GM18498 (cell line): Measurements from ENCODE around the gene TLR5.

Experiments
- ATAC-seq: cut with Tn5 transposase; IDR thresholded peaks from one replicate; pipeline ENCODE4 v1.9.1; 2021; ENCODE audit warnings: mild to moderate bottlenecking, moderate library complexity; ENCODE audit not compliant: unreplicated experiment

TLR5 gene

DNA sequence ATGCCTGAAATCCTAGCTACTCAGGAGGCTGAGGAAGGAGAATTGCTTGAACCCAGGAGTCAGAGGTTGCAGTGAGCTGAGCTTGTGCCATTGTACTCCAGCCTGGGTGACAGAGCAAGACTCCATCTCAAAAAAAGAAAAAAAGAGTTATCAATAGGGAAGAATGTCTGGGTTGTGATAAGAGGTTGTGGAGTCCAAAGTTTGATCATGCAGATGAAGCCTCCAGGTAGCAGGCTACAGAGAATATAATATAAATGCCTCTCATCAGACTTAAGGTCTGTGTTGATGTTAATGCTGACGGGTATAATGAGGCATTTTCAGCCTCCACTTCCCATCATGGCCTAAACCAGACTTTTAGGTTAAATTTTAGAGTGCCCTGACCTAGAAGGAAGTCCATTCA lies 24.6 kb downstream of the TLR5 start:
- no peak for ATAC-seq

DNA sequence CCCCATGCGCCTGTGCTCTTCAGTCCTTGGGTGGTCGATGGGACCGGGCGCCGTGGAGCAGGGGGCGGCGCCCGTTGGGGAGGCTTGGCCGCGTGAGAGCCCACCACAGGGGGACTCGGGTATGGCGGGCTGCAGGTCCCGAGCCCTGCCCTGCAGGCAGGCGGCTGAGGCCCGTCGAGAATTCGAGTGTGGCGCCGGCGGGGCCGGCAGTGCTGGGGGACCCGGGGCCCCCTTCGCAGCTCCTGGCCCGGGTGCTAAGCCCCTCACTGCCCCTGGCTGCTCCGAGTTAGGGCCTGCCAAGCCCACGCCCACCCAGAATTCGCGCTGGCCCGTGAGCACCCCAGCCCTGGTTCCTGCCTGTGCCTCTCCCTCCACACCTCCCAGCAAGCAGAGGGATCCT lies 26.1 kb downstream of the TLR5 start:
- ATAC-seq, result no peak

DNA sequence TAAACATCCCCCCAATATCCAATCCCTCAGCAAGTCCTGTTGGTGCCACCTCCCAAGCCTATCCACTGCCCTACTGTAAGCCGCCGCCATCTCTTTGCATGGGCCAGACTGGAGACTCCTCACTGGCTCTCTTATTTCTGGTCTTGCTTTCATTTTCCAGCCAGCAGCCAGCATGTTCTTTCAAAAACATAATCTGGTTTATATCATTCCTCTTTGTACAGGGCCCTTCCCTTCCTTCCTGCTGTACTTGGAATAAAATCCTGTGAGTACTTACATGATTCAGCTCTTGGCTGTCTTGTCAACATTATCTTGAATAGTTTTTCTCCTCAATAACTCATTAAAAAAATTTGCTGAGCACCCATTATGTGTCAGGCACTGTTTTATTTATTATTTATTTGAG lies 28.2 kb downstream of the TLR5 start:
- ATAC-seq, result no peak

DNA sequence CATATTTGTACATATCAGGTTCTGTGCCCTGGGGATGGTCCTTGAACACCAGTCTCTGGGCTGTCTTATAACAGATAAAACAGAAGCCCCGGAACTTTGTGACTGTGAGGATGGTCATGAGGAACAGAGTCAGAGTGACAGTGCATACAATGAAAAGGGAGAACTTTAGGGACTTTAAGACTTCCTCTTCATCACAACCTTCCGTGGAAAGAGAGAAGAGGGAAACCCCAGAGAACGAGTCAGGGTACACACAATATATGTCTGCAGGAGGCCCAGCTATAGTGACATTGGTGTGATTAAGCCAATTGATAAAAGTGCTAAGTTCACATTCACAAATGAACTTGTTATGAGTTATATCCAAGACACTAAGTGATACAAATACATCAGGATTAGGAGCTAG lies 32.1 kb downstream of the TLR5 start:
- ATAC-seq, result no peak

DNA sequence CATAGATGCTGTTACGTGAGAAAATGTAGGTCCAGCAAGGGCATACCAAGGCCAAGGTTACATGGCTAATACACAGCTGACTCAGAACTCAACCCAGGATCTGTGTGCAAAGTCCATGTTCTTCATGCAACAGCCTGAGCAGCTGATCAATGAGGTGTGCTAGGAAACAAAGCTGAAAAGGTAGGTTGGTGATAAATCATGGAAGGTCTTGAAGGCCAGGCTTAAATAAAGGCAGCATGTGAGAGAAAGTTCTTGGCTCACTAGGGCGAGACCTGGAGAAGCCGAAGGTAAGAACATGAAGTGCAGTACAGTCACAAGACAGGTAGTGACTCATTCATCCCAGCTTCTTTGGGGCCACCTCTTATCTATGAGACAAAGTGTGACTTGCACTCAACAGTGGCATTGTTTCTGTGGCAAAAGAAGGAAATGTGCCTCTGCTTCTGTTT lies 33.4 kb downstream of the TLR5 start:
- ATAC-seq, result no peak

DNA sequence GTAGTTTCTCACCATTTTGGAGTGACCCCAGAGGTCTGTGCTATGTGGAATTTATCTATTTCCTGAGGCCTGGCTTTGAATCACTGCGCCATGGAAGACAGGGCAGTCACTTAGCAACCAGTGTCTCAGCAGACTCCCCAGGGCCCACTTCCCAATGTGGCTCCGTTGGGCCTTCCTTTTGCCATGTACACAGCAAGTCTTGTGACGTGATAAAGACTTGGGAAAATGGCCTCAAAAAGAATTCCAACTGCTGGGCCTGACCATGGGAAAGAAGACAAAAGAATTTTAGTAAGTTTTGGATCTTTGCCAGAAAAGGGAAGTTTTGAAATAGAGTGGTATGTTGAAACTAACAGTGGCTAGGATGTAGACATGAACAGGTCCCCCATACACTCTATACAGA lies 36.2 kb downstream of the TLR5 start:
- no peak for ATAC-seq

DNA sequence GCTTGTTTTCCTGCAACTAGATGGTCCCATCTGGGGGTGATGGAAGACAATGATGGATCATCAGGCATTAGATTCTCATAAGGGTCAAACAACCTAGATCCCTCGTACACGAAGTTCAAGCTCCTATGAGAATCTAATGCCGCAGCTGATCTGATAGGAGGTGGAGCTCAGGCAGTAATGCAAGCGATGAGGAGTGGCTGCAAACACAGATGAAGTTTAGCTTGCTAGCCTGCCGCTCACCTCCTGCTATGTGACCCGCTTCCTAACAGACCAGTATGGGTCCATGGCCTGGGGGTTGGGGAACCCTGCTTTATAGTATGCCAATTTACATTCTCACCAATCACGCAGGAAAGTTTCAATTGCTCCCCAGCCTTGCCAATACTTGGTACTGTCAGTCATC lies 37.5 kb downstream of the TLR5 start:
- no peak for ATAC-seq

DNA sequence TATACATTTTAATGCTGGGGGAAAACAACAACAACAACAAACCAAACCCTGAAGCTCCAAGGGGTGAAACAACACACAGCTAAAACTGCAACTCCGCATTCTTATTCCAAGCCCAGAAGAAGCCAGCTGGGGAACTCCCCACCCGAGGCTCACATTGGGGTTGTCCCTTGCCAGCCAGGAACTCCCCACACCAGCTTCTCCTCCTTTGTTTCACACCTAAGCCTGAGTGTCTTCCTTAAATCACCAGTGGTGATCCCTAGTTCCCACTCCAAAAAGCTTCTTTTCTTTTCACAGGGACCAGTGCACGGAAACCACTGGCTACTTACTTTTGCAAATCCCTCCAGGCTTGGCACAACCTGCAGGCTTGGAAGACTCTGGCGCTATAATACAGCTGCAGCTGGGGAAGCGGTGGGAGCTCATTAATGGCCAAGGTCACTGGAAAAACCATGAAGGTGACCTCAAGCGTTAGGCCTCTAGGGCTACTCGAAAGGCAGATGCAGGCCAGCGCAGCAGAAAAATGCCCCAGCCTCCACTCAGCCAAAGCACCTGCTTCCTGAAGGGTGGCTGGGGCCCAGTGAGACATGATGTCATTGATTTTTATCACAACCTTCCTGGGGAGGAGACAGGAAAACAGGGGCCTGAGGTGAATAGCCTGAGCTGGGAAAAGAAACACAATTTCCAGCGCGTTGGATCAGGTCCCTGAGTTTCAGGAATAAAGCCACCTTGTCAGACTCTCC lies 40.1 kb downstream of the TLR5 start:
- no peak for ATAC-seq

DNA sequence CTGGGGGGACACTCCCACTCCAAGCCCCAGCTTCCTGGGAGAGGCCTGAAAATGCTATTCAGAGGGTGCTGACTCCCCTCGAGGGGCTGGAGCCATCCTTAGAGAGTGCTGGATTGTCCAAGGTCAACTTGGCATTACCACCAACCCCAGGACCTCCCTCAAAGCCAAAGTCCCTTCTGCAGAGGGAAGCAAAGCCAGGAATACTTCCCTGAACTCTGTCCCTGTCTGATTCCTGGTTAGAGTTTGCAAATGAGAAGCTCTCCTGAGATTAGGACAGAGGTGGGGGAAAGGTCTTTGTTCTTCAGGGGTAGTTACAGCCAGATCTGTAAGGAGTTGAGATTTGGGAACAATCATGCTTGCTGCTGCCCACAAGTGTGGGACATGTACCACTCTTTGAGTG lies 45.3 kb downstream of the TLR5 start:
- ATAC-seq, result no peak

DNA sequence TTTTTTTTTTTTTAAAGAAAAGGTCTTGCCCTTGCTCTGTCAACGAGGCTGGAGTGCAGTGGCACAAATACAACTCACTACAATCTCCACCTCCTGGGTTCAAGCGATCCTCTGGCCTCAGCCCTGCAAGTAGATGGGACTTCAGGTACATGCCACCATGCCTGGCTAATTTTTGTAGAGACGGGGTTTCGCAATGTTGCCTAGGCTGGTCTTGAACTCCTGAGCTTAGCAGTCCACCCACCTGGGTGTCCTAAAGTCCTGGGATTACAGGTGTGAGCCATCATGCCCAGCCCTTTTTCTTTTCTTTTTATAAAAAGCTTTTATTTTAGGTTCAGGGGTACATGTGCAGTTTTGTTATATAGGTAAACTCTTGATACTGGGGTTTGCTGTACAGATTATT lies 47.2 kb downstream of the TLR5 start:
- ATAC-seq, result no peak

DNA sequence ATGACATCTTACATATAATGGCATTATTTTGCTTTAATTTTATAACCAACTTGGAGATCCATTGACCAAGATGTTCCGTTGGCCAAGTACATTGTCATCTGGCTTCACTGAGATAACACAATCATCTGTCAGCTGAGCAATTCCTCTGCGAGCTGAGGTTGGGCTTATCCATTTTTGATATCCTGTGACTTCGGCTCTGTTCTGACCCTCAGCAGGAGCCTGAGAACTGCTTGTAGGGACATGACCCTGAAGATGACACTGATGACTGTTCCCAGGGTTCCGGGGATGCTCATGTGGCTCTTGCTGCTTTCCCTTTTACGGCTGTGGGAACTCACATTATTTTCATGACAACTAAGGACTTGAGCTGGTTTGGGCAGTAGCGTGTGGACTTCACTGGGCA lies 51.2 kb downstream of the TLR5 start:
- ATAC-seq, result no peak

DNA sequence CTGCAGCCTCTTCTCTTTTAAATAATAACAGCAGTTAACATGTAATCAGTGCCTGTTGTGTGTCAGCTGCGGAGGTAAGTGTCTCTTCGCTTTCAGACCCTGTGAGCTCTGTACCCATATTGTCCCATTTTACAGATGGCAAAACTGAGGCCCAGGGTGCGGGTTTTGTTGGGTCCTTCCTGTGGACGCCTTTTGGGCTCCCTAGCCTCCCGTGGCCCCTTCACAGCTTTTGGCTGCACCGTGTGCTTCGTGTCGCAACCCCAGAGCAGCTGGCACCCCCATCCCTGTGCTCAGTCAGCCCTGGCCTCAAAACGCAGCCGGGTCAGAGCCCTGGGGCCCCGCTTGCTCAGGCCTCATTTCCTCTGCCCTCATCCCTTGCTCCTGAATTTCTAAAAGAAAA lies 53.8 kb downstream of the TLR5 start:
- no peak for ATAC-seq

DNA sequence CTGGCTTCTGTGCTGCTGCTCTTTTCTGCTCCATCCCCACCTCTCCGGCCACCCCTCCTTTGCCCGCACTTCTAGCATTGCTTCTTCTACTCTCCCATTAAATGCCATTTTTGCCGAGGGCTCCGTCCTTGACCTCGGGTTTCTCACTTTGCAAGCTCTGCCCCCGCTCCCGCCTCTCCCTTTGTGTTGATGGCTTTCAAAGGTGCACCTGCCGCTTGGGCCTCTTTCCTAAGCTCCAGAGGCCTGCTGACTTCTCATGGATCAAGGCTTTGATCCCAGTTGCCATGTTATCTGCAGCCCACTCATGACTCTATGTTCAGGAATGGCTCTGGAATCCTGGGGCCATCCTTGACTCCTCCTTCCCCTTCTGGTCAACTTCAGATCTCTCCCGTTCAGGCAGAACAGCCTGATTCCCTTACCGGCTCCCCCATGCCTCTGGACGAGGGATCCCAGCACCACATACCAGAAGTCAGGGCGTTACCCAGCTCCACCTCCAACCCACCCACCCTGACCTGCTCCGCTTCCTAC lies 54.3 kb downstream of the TLR5 start:
- ATAC-seq, result no peak

DNA sequence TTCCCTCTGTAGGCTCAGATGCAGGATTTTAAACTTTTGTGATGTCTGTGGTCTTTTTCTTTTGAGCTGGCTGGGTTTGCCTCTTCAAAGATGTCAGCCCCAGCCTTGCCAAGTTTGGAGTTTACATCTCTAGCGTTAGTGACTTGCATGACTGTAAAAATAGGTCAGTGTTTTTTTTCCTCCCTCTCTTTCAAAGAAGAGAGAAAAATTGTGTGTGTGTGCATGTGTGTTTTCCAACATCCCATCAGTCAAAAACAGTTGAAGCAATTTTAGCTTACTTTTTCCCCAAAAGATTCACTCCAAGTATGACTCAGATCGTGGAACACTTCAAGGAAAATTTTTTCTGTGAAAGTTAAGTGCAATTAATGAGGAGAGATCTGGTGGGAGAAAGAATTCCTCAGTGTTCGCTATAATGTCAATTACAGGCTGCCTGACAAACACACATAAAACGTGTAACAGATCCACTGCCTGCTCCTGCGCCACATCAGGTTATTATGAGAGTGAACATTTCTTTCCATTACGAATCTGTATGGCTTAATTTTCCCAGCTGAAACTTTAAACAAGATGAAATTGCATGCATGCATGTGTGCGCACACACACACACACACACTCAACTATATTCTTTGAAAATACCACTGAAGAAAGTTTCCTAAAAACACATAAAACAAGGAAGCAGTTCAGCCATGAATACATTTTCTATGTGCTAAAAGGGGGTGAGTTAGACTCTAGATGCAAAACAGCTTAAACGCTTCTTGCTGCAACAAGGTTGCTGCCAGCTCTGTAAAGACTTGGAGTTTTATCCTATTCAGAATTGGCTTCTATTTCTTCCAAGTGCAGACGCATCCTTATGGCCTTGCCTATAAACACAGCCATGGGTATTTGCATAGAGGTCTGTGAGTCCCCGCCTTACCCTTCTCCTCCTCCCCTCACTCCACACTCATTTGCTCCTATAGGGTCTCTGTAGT lies 55.5 kb downstream of the TLR5 start:
- ATAC-seq, result no peak

DNA sequence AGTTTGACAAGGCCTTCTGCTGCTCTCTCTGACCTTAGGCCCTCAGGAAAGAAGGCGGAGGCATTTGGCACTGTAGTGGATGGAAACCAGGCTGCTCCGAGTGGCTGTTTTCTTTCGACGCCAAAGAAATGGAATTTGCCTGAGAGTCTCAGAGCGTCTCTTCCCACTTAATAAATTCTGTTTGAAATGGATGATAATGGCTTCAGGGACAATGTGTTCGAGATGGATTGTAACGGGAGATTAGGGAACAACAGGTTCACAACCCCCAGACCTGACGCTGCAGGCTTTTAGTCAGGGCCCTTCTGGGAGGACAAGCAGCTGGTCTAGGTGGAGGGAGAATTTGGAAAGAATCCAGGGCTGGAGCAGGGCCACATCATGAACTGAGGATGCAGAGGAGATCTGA lies 58.6 kb downstream of the TLR5 start:
- no peak for ATAC-seq

DNA sequence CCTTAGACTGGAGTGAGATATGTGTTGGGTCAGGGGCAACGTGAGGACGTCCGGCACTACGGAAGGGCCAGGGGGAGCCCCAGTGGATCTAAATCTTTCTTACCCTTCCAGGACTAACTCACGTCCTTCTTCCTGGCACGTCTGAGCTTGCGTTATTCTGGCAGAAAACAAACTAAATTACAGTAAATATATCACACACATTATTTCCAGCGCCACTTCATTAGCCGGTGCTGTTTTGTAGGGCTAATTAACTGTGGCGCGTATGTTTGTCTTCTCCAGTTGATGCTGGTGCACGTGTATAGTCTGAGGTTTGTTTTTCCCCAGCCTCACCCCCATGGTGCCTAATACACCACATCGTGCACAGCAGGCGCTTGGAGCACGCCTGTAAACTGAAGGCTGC lies 59.2 kb downstream of the TLR5 start:
- no peak for ATAC-seq

DNA sequence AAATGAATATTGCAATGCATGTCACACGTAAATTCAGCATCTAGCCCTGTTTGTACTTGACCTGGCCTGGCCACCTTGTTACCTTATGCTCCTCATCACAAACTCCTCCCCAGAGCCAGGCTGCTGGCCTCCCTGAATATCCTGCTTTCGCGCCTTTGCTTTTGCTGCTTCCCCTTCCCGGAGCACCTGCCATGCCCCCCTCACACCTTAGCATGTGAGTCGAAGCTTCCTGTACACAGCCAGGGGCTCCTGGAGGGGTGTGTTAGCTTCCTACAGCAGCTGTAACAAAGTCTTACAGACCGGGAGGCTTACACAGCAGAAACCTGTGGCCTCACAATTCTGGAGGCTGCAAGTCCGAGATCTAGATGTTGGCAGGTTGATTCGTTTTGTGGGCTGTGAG lies 60.1 kb downstream of the TLR5 start:
- no peak for ATAC-seq

DNA sequence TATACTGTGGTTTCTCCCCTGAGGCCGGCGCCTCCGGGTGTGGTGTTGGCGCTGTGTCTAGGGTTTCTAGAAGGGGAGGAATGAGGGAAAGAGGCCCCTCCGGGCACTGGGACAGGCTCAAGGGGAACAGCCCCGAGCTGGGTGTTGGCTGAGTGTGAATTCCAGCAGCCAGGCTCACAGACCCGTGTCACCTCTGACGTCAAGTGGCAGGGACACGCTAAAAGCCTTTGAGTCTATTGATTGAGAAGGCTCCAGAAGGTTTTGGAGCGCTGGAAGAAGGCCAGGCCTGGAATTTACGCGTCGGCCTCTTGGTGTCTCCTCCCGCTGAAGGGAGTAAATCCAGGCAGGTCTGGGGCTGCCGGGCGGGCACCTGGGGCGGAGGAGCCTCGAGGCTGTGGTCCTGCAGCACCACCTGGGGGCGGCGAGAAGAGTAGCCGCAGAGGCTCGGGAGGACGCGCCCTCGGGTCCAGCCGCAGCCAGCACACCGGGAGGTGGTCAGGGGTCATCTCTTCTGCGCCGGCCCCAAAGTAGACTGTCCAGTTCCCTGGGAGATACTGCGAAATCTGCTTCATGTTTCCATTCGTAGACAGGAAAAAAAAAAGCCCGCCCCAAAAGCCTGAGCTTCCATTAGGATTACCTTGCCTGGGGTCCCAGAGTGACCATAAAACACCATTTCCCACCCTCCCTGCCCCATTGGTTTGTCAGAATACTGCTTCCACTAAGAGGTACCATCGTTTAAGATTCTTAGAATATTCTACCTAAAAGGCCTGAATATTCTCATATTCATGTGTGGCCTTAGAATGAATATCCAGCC lies 61.7 kb downstream of the TLR5 start:
- peak; percentile 98 for ATAC-seq

DNA sequence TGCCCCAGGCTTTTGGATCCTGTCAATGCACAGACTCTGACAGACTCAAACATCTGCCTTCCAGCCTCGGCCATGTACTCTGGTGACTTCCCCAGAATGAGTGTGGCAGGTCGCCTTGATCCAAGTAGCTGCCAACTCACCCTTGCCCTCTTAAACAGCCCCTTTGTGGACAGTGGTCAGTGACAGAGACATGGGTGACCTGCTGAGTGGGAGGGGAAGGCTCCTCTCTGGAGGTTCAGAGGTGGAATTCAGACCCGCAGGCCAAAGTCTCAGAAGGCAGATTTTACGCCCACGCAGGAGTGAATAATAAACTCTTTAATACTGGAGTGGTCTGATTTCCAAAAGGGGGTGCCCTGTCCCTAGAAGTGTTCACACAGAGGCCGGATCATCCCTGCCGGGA lies 63.5 kb downstream of the TLR5 start:
- ATAC-seq, result no peak

DNA sequence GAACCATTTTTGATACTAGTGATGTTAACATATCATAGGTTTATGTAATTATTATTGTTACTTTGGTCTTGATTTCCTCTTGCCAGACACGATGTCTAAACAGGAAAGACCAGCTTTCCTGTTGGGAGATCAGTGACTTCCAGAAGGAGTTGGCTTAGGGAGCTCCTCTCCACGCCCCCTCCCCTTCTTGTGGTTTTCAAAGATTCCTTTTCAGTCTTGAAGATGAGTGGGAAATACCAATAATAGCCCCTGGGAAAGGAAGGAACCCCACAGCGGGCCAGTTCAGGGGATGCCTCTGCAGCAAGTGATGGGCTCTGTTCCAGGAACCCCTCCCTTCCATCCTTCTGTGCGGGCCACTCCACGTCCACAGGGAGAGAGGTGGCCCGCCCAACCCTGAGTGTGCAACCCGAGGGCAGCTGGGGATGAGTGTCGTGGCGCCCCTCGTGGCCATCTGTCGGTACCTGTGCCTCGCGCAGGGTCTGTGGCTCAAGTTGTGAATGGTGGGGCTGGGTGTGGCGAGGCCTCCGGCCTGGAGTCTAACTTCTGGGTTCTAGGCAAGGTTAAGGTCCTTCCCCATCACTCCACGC lies 65.7 kb downstream of the TLR5 start:
- ATAC-seq, result no peak

DNA sequence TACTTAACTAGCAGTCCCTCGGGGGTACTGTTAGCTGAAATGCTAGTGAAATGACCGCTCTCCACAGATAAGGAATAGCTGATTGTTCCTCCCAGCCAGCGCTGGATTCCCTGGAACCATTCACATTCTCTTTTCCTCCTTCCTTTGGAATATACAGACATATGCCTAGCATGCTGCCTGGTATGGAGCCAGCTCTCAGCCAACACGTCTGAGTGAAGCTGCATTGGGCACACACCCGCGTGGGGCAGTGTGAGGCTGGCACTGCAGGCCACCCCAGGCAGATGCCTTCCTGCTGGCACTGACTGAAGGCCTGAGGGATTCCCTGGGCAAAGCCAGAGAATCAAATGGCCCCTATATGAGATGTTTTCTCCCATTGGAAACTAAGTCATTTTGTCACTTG lies 66.7 kb downstream of the TLR5 start:
- ATAC-seq, result no peak
